ENCODE results near the gene ERCC4.
"Not testable (repeated sequence)": the region's sequence is repeated elsewhere in the genome, so short reads cannot be mapped to it uniquely, and the experiment has no call there.

Gene ERCC4

GRCh38 chr16:13904179-13904691 is 15.7 kb upstream of the ERCC4 start:
- Mint-ChIP-seq H3K4me3 (no peak overlapping the region), H3K9me3 (ENCODE audit: low read depth) (peaks cover 9% of the 10 kb centered on the region), H3K4me1 (ENCODE audit: low read depth) (no peaks in the 10 kb centered on the region), H3K27ac (no peak overlapping the region), H3K27me3 (peaks cover 30% of the 10 kb centered on the region), H3K36me3 (peaks cover 5% of the 10 kb centered on the region)

GRCh38 chr16:13904822-13905221 is 15.1 kb upstream of the ERCC4 start:
- not testable (repeated sequence) for H3K27ac Mint-ChIP-seq; H3K36me3 Mint-ChIP-seq; H3K9me3 Mint-ChIP-seq (ENCODE audit: low read depth); H3K4me1 Mint-ChIP-seq (ENCODE audit: low read depth); H3K4me3 Mint-ChIP-seq
- peaks cover 30% of the 10 kb centered on the region for H3K27me3 Mint-ChIP-seq

GRCh38 chr16:13906168-13907089 is 13.5 kb upstream of the ERCC4 start:
- Mint-ChIP-seq H3K4me1 (ENCODE audit: low read depth) (no peaks in the 10 kb centered on the region), H3K36me3 (peaks cover 5% of the 10 kb centered on the region), H3K9me3 (ENCODE audit: low read depth) (peaks cover 5% of the 10 kb centered on the region), H3K27ac (no peak overlapping the region), H3K27me3 (peaks cover 27% of the 10 kb centered on the region), H3K4me3 (no peak overlapping the region)

- no peak overlapping the region for H3K27ac Mint-ChIP-seq
- peaks cover 25% of the 10 kb centered on the region for H3K27me3 Mint-ChIP-seq
- H3K36me3 Mint-ChIP-seq: peaks cover 2% of the 10 kb centered on the region
- H3K4me3 Mint-ChIP-seq: no peak overlapping the region
- H3K9me3 Mint-ChIP-seq (ENCODE audit: low read depth): peaks cover 3% of the 10 kb centered on the region
- H3K4me1 Mint-ChIP-seq (ENCODE audit: low read depth): no peaks in the 10 kb centered on the region
Measured at GRCh38 chr16:13907431-13907830, 12.5 kb upstream of the ERCC4 start.

- Mint-ChIP-seq H3K4me1 (ENCODE audit: low read depth) (no peaks in the 10 kb centered on the region), H3K4me3 (no peak overlapping the region), H3K27me3 (peaks cover 22% of the 10 kb centered on the region), H3K27ac (no peak overlapping the region), H3K36me3 (no peaks in the 10 kb centered on the region), H3K9me3 (ENCODE audit: low read depth) (peaks cover 3% of the 10 kb centered on the region)
Measured at GRCh38 chr16:13909069-13909468, 10.9 kb upstream of the ERCC4 start.

- Mint-ChIP-seq H3K36me3 (no peaks in the 10 kb centered on the region), H3K4me3 (no peak overlapping the region), H3K27me3 (peaks cover 23% of the 10 kb centered on the region), H3K27ac (no peak overlapping the region), H3K4me1 (ENCODE audit: low read depth) (no peaks in the 10 kb centered on the region), H3K9me3 (ENCODE audit: low read depth) (peaks cover 3% of the 10 kb centered on the region)
Measured at GRCh38 chr16:13909872-13910303, 10.1 kb upstream of the ERCC4 start.

- H3K27ac Mint-ChIP-seq: no peak overlapping the region
- H3K4me1 Mint-ChIP-seq (ENCODE audit: low read depth): no peaks in the 10 kb centered on the region
- H3K36me3 Mint-ChIP-seq: no peaks in the 10 kb centered on the region
- peaks cover 3% of the 10 kb centered on the region for H3K9me3 Mint-ChIP-seq (ENCODE audit: low read depth)
- no peak overlapping the region for H3K4me3 Mint-ChIP-seq
- H3K27me3 Mint-ChIP-seq: peaks cover 18% of the 10 kb centered on the region
Measured at GRCh38 chr16:13911306-13911705, 8.6 kb upstream of the ERCC4 start.

- Mint-ChIP-seq H3K4me3 (no peak overlapping the region), H3K27me3 (peaks cover 16% of the 10 kb centered on the region), H3K4me1 (ENCODE audit: low read depth) (no peaks in the 10 kb centered on the region), H3K9me3 (ENCODE audit: low read depth) (peaks cover 3% of the 10 kb centered on the region), H3K36me3 (no peaks in the 10 kb centered on the region), H3K27ac (no peak overlapping the region)
Measured at GRCh38 chr16:13911871-13912270, 8.1 kb upstream of the ERCC4 start.

- Mint-ChIP-seq H3K4me3 (no peak overlapping the region), H3K27me3 (peaks cover 12% of the 10 kb centered on the region), H3K36me3 (no peaks in the 10 kb centered on the region), H3K27ac (no peak overlapping the region), H3K9me3 (ENCODE audit: low read depth) (peaks cover 3% of the 10 kb centered on the region), H3K4me1 (ENCODE audit: low read depth) (no peaks in the 10 kb centered on the region)
Measured at GRCh38 chr16:13912891-13913290, 7.1 kb upstream of the ERCC4 start.

- H3K36me3 Mint-ChIP-seq: no peaks in the 10 kb centered on the region
- no peak overlapping the region for H3K27ac Mint-ChIP-seq
- H3K4me1 Mint-ChIP-seq (ENCODE audit: low read depth): no peaks in the 10 kb centered on the region
- no peak overlapping the region for H3K4me3 Mint-ChIP-seq
- H3K27me3 Mint-ChIP-seq: peaks cover 7% of the 10 kb centered on the region
- H3K9me3 Mint-ChIP-seq (ENCODE audit: low read depth): peaks cover 3% of the 10 kb centered on the region
Measured at GRCh38 chr16:13913374-13914292, 6.3 kb upstream of the ERCC4 start.

- Mint-ChIP-seq H3K4me1 (ENCODE audit: low read depth) (peaks cover 7% of the 10 kb centered on the region), H3K9me3 (ENCODE audit: low read depth) (peaks cover 3% of the 10 kb centered on the region), H3K36me3 (no peaks in the 10 kb centered on the region), H3K27me3 (peaks cover 4% of the 10 kb centered on the region), H3K27ac (no peak overlapping the region), H3K4me3 (no peak overlapping the region)
Measured at GRCh38 chr16:13915033-13915635, 4.8 kb upstream of the ERCC4 start.

- H3K4me1 Mint-ChIP-seq (ENCODE audit: low read depth): peaks cover 24% of the 10 kb centered on the region
- peak overlapping the region; percentile 95 for H3K4me3 Mint-ChIP-seq
- peaks cover 1% of the 10 kb centered on the region for H3K27me3 Mint-ChIP-seq
- H3K9me3 Mint-ChIP-seq (ENCODE audit: low read depth): no peaks in the 10 kb centered on the region
- peak overlapping the region; percentile 82 for H3K27ac Mint-ChIP-seq
- peaks cover 2% of the 10 kb centered on the region for H3K36me3 Mint-ChIP-seq
Measured at GRCh38 chr16:13919330-13919682, 648 bp upstream of the ERCC4 start.

- H3K27me3 Mint-ChIP-seq: no peaks in the 10 kb centered on the region
Measured at GRCh38 chr16:13920510-13920818, 510 bp downstream of the ERCC4 start.

GRCh38 chr16:13921328-13921727 is 1.4 kb downstream of the ERCC4 start:
- H3K9me3 Mint-ChIP-seq (ENCODE audit: low read depth): no peaks in the 10 kb centered on the region
- H3K27me3 Mint-ChIP-seq: no peaks in the 10 kb centered on the region
- peaks cover 25% of the 10 kb centered on the region for H3K4me1 Mint-ChIP-seq (ENCODE audit: low read depth)
- peak overlapping the region; percentile 95 for H3K4me3 Mint-ChIP-seq
- H3K27ac Mint-ChIP-seq: peak overlapping the region; percentile 91
- peaks cover 2% of the 10 kb centered on the region for H3K36me3 Mint-ChIP-seq

More at GRCh38 chr16:13920510-13920818, 510 bp downstream of the ERCC4 start:
- H3K4me3 Mint-ChIP-seq: peak overlapping the region; percentile 95
- H3K9me3 Mint-ChIP-seq (ENCODE audit: low read depth): no peaks in the 10 kb centered on the region
- peaks cover 25% of the 10 kb centered on the region for H3K4me1 Mint-ChIP-seq (ENCODE audit: low read depth)
- H3K27ac Mint-ChIP-seq: peak overlapping the region; percentile 91
- H3K36me3 Mint-ChIP-seq: peaks cover 2% of the 10 kb centered on the region
